CD4-positive, alpha-beta memory T cell (primary cell): ENCODE data around the gene STK32B. TPM values are rescaled to one million over a fixed set of nuclear protein-coding genes. Genes with fewer than 3 reads are reported as not detected.

Source experiments
- CTCF ChIA-PET: fragments of 350-600 bp; sonication (Branson Sonifier 250); formaldehyde crosslinking; loops from one replicate; lab custom pipeline; 2021; ENCODE audit warnings: inconsistent platforms; ENCODE audit not compliant: partially characterized antibody; lab: Charles Lee
- POLR2A ChIA-PET: fragments of 350-600 bp; sonication (Branson Sonifier 250); formaldehyde crosslinking; loops from one replicate; lab custom pipeline; 2021; ENCODE audit not compliant: partially characterized antibody; lab: Charles Lee
- DNase-seq, 5 donors: peaks; one replicate each; pipeline versions ENCODE4 v3.0.0 to v3.0.0-alpha.2; 2020 to 2022; ENCODE audit warnings: mixed read lengths in 1 of 5
- H3K27ac ChIP-seq: one replicate; pipeline ENCODE4 v1.7.0; 2013; ENCODE audit warnings: low read depth, low read length
- H3K27me3 ChIP-seq: 2 replicates; pipeline ENCODE4 v1.7.0; 2013; ENCODE audit warnings: mild to moderate bottlenecking, low read length, moderate library complexity; ENCODE audit not compliant: insufficient read depth
- H3K36me3 ChIP-seq: 2 replicates; pipeline ENCODE4 v1.7.0; 2013; ENCODE audit warnings: mild to moderate bottlenecking, low read length, moderate library complexity; ENCODE audit not compliant: insufficient read depth
- H3K4me1 ChIP-seq: 2 replicates; pipeline ENCODE4 v1.7.0; 2013; ENCODE audit warnings: mild to moderate bottlenecking, low read length, moderate library complexity; ENCODE audit not compliant: insufficient read depth
- H3K4me3 ChIP-seq, 2 donors: one replicate each; pipeline ENCODE4 v1.7.0; 2013; ENCODE audit warnings: low read length in 2 of 2, mild to moderate bottlenecking in 1 of 2
- H3K9me3 ChIP-seq, 2 donors: one replicate each; pipeline ENCODE4 v1.7.0; 2013; ENCODE audit warnings: low read length in 2 of 2, control low read depth in 1 of 2; ENCODE audit not compliant: control insufficient read depth in 1 of 2
- H3K27ac Mint-ChIP-seq, 7 donors: one replicate each; pipeline ENCODE4 v1.8.0; 2020 to 2021; ENCODE audit warnings: mixed read lengths in 7 of 7, mild to moderate bottlenecking in 6 of 7, inconsistent platforms in 3 of 7, moderate library complexity in 3 of 7
- H3K27me3 Mint-ChIP-seq, 2 donors: one replicate each; pipeline ENCODE4 v1.8.0; 2020 to 2021; ENCODE audit warnings: mixed read lengths in 2 of 2
- H3K36me3 Mint-ChIP-seq, 2 donors: one replicate each; pipeline ENCODE4 v1.8.0; 2020 to 2021; ENCODE audit warnings: mixed read lengths in 2 of 2, inconsistent platforms in 1 of 2, mild to moderate bottlenecking in 1 of 2
- H3K4me1 Mint-ChIP-seq, 4 donors: one replicate each; pipeline ENCODE4 v1.8.0; 2020 to 2021; ENCODE audit warnings: mixed read lengths in 4 of 4, mild to moderate bottlenecking in 1 of 4
- H3K4me3 Mint-ChIP-seq, 8 donors: one replicate each; pipeline ENCODE4 v1.8.0; 2020 to 2021; ENCODE audit warnings: mixed read lengths in 8 of 8, mild to moderate bottlenecking in 7 of 8, moderate library complexity in 6 of 8, inconsistent platforms in 3 of 8
- H3K9me3 Mint-ChIP-seq, 8 donors: one replicate each; pipeline ENCODE4 v1.8.0; 2020 to 2021; ENCODE audit warnings: mixed read lengths in 8 of 8, mild to moderate bottlenecking in 5 of 8, inconsistent platforms in 3 of 8, moderate library complexity in 1 of 8
- intact Hi-C: fragments of 100-400 bp; cut with micrococcal nuclease; formaldehyde crosslinking; loops from one replicate; pipeline ENCODE4 v1.15.1; 2023
- polyA plus RNA-seq, 2 donors: library from polyadenylated mRNA; unstranded; fragments of 300-500 nt; fragmentation: Illumina TruSeq; gene quantifications; one replicate each; pipeline ENCODE4 v1.2.3, GENCODE V29; 2021
- total RNA-seq, 2 experiments: library from RNA; stranded (reverse); gene quantifications; one replicate each; pipeline ENCODE4 v1.2.3, GENCODE V29; 2021

Gene STK32B
- total and polyA plus RNA-seq, 4 experiments from 2014 or later: not detected

DNA sequence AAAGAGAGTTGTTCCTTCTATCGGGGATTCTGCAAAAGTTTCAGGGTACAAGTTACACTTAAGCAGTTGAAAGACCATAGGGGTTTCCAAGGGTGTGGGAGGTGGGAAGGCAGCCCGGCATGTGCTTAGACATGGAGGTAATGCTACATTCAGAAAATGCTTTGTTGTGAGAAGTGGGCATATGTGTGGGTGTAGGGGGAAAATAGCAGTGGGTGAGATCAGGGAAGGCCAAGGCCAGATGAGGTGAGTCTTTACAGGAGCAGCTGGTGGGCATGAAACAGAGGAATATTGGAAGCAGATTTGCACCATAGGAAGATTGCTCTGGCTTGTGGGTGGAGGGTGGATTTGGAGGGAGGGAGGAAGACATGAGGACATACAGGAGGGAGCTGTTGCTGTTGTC, 40.3 kb upstream of the STK32B start:
- no peaks in the 10 kb centered on the region for H3K27me3 ChIP-seq
- H3K27ac ChIP-seq: no peak overlapping the region
- no peak for DNase-seq
- no peaks in the 10 kb centered on the region for H3K36me3 ChIP-seq
- no peak overlapping the region for H3K27ac Mint-ChIP-seq
- no peak overlapping the region for H3K4me3 ChIP-seq
- intact Hi-C loops: no loop called here
- H3K36me3 Mint-ChIP-seq: no peaks in the 10 kb centered on the region
- peaks cover 0 to 2% (median 0%) of the 10 kb centered on the region in 8 donors for H3K9me3 Mint-ChIP-seq
- H3K4me3 Mint-ChIP-seq: no peak overlapping the region
- ChIA-PET POLR2A (no interaction called here), CTCF (no interaction called here)
- no peaks in the 10 kb centered on the region for H3K4me1 ChIP-seq
- H3K4me1 Mint-ChIP-seq: no peaks in the 10 kb centered on the region
- H3K27me3 Mint-ChIP-seq: peaks cover 8 to 13% of the 10 kb centered on the region in 2 donors
- no peaks in the 10 kb centered on the region for H3K9me3 ChIP-seq

DNA sequence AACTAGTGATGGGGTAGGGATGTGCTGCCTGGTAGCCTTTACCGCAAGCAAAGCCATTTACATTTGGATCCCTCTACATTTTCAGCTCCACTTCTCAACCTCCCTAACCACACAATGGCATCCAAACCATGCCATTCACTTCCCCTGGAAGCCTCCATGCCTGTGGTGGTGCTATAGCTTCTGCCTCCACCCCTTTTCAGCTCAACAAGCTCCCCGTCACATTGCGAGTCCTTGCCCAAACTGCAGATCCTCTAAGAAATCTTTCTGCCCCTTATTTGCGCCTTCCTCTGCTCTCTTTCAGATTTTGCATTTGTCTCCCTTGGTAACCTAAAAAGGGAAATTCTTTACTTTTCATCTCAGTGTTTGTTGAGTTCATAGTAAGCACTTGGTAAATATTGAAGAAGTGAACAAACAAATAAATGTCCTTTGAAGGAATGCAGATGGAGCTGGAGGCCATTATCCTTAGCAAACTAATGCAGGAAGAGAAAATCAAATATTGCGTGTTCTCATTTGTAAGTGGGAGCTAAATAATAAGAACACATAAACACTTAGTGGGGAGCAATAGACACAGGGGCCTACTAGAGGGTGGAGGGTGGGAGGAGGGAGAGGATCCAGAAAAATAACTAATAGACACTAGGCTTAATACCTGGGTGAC, 38.9 kb upstream of the STK32B start:
- Mint-ChIP-seq H3K27ac (no peak overlapping the region), H3K9me3 (peaks cover 0 to 2% (median 0%) of the 10 kb centered on the region in 8 donors), H3K4me1 (no peaks in the 10 kb centered on the region), H3K4me3 (no peak overlapping the region), H3K27me3 (peaks cover 10 to 24% of the 10 kb centered on the region in 2 donors), H3K36me3 (no peaks in the 10 kb centered on the region)
- H3K4me3 ChIP-seq: no peak overlapping the region
- intact Hi-C loops: no loop called here
- H3K36me3 ChIP-seq: no peaks in the 10 kb centered on the region
- no peak for DNase-seq
- ChIA-PET POLR2A (no interaction called here), CTCF (no interaction called here)
- H3K27ac ChIP-seq: no peak overlapping the region
- no peaks in the 10 kb centered on the region for H3K4me1 ChIP-seq
- no peaks in the 10 kb centered on the region for H3K27me3 ChIP-seq
- no peaks in the 10 kb centered on the region for H3K9me3 ChIP-seq

DNA sequence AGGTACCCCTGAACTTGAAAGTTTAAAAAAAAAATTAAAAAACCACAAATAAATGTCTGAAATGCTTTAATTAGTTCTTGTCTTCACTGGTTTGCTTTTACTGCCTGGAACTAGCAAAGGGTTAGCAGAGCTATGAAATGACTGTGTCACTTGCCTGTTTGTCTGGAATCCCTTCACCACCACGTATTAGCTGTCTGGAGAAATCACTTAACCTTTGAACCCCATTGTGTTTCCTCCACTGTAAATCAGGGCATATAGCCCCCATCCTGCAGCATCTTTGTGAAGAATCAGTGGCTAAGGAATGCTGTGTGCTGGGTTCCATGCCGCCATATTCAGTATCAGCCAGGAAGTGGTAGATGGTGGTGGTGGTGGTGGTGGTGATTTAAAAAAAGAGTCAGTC, 38.3 kb upstream of the STK32B start:
- DNase-seq: no peak
- Mint-ChIP-seq H3K4me3 (no peak overlapping the region), H3K27me3 (peaks cover 10 to 26% of the 10 kb centered on the region in 2 donors), H3K27ac (no peak overlapping the region), H3K4me1 (no peaks in the 10 kb centered on the region), H3K9me3 (peaks cover 0 to 2% (median 0%) of the 10 kb centered on the region in 8 donors), H3K36me3 (no peaks in the 10 kb centered on the region)
- CTCF ChIA-PET: no interaction called here
- no peaks in the 10 kb centered on the region for H3K4me1 ChIP-seq
- no peaks in the 10 kb centered on the region for H3K27me3 ChIP-seq
- H3K36me3 ChIP-seq: no peaks in the 10 kb centered on the region
- POLR2A ChIA-PET: no interaction called here
- no peaks in the 10 kb centered on the region for H3K9me3 ChIP-seq
- intact Hi-C loops: no loop called here
- H3K27ac ChIP-seq: no peak overlapping the region
- no peak overlapping the region for H3K4me3 ChIP-seq

DNA sequence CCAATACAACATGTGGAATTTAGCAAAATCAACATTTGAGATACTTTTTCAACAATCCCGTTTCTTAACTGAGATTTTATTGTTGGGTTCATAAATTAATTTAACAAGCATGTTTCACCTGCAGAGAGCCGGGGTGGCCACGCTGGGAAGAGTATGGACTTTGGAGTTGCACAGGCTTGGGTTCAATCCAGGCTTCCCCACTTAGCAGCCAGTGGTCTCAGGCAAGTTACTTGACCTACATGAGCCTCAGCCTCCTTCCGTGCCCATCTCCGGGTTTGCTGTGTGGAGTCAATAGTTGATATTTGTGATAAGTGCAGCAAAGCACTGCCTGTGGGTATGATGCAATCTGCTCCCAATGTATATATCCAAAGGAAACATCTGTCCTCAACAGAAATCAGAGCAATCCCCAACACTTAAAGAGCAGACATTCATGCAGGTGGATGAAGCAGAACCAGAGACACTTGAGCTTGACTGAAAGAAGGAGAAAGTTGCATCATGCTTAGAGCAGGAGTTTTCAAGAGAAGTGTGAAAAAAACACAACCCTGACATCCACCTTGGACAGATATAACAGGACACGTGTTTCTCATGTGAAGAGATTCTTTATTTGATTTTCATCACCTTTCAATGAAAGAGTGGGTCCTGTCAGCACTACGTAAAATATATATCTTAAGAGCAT, 37.1 kb upstream of the STK32B start:
- POLR2A ChIA-PET: no interaction called here
- H3K9me3 ChIP-seq: no peaks in the 10 kb centered on the region
- H3K4me1 Mint-ChIP-seq: no peaks in the 10 kb centered on the region
- CTCF ChIA-PET: no interaction called here
- no peaks in the 10 kb centered on the region for H3K4me1 ChIP-seq
- no peak for DNase-seq
- H3K36me3 Mint-ChIP-seq: no peaks in the 10 kb centered on the region
- H3K4me3 Mint-ChIP-seq: no peak overlapping the region
- H3K27ac ChIP-seq: no peak overlapping the region
- peaks cover 10 to 29% of the 10 kb centered on the region in 2 donors for H3K27me3 Mint-ChIP-seq
- no peak overlapping the region for H3K27ac Mint-ChIP-seq
- H3K4me3 ChIP-seq: no peak overlapping the region
- no peaks in the 10 kb centered on the region for H3K27me3 ChIP-seq
- H3K9me3 Mint-ChIP-seq: peaks cover 0 to 2% (median 0%) of the 10 kb centered on the region in 8 donors
- no peaks in the 10 kb centered on the region for H3K36me3 ChIP-seq
- intact Hi-C loops: no loop called here

DNA sequence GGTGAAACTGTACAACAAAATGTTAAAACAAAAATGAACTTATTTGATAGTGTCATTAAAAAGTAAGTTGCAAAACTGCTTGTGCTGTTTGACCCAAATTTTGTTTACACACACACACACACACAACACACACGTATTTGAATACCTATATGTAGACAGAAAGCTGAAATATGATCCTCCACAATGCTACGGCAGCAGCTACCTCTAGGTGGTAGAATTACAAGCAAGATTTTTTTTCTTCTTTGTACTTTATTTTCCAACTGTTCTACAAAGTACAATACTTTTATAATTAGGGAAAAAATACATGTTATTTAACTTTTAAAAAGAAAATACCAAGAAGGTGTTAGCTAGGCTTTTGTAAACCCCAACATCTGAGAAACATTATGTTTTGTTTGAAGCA, 33.2 kb upstream of the STK32B start:
- peaks cover 14 to 19% of the 10 kb centered on the region in 2 donors for H3K27me3 Mint-ChIP-seq
- Histone ChIP-seq H3K36me3 (no peaks in the 10 kb centered on the region), H3K27me3 (no peaks in the 10 kb centered on the region), H3K4me1 (no peaks in the 10 kb centered on the region), H3K27ac (no peak overlapping the region), H3K4me3 (no peak overlapping the region), H3K9me3 (no peaks in the 10 kb centered on the region)
- ChIA-PET CTCF (no interaction called here), POLR2A (no interaction called here)
- DNase-seq: no peak
- peaks cover 0 to 2% (median 0%) of the 10 kb centered on the region in 8 donors for H3K9me3 Mint-ChIP-seq
- H3K27ac Mint-ChIP-seq: no peak overlapping the region
- H3K4me3 Mint-ChIP-seq: no peak overlapping the region
- H3K36me3 Mint-ChIP-seq: no peaks in the 10 kb centered on the region
- H3K4me1 Mint-ChIP-seq: no peaks in the 10 kb centered on the region
- intact Hi-C loops: no loop called here

DNA sequence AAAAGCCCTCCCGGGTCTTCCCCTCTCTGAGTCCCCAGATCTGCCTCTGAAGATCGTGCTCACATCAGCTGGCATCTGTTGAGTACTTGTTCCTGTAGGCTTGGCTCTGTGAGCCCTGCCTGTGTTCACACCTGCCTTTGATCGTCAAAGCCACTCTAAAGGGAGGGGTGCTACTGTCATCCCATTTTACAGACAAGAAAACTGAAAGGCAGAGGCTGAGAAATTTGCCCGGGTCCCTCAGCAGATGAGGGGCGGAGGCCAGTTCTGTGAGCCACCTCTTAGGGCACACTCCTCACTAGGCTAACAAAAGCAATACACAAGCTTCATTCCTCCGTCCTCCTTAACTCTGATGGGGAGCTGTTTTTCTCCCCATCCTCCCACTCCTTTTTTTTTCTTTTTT, 32.7 kb upstream of the STK32B start:
- Histone ChIP-seq H3K27ac (no peak overlapping the region), H3K4me1 (no peaks in the 10 kb centered on the region), H3K36me3 (no peaks in the 10 kb centered on the region), H3K4me3 (no peak overlapping the region), H3K9me3 (no peaks in the 10 kb centered on the region), H3K27me3 (no peaks in the 10 kb centered on the region)
- no peaks in the 10 kb centered on the region for H3K4me1 Mint-ChIP-seq
- intact Hi-C loops: no loop called here
- H3K27me3 Mint-ChIP-seq: peaks cover 11 to 17% of the 10 kb centered on the region in 2 donors
- CTCF ChIA-PET: no interaction called here
- no peak overlapping the region for H3K4me3 Mint-ChIP-seq
- POLR2A ChIA-PET: no interaction called here
- peaks cover 0 to 2% (median 0%) of the 10 kb centered on the region in 8 donors for H3K9me3 Mint-ChIP-seq
- H3K27ac Mint-ChIP-seq: no peak overlapping the region
- DNase-seq: no peak
- no peaks in the 10 kb centered on the region for H3K36me3 Mint-ChIP-seq

DNA sequence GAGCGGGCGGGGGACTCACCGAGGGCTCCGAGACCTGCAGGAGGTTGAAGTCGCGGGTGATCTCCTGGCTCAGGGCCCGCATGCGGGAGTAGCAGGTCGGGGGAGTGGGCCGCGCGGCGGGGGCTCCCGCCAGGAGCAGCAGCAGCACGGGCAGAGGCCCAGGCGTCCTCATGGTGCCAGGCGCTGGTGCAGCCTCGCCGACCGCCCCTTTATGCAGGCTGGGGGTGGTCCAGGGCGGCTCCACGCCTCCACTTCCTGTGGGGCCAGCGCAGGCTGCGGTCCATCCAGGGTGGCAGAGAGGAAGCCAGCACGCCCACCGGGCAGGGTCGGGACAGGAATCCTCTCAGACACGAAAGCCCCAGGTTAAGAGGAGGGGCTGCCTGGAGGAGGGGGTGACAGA, 32.0 kb upstream of the STK32B start, which contains the start of gene CYTL1:
Gene CYTL1, minus strand, starts transcription at position 185 of the 400 bp plus-strand sequence. Its CDS starts 13 bp downstream, at position 172.
- Histone ChIP-seq H3K27me3 (no peaks in the 10 kb centered on the region), H3K27ac (no peak within 1 kb of the TSS), H3K36me3 (no peaks in the 10 kb centered on the region), H3K4me3 (no peak within 1 kb of the TSS), H3K9me3 (no peaks in the 10 kb centered on the region), H3K4me1 (no peaks in the 10 kb centered on the region)
- intact Hi-C loops: no loop called here
- no peak within 1 kb of the TSS for H3K27ac Mint-ChIP-seq
- no peaks in the 10 kb centered on the region for H3K4me1 Mint-ChIP-seq
- ChIA-PET POLR2A (no interaction called here), CTCF (no interaction called here)
- no peak for DNase-seq
- H3K27me3 Mint-ChIP-seq: peaks cover 9 to 17% of the 10 kb centered on the region in 2 donors
- no peaks in the 10 kb centered on the region for H3K36me3 Mint-ChIP-seq
- H3K4me3 Mint-ChIP-seq: no peak within 1 kb of the TSS
- H3K9me3 Mint-ChIP-seq: peaks cover 0 to 3% (median 0%) of the 10 kb centered on the region in 8 donors
